ENCODE data around the gene ZAP70. TPM values are rescaled to one million over a fixed set of nuclear protein-coding genes. Genes with fewer than 3 reads are reported as not detected.

Gene ZAP70
- polyA plus RNA-seq, 1 donor (not counting 4 experiments of a cell fraction or from before 2014, with no cell fraction given) = 1.6 TPM

DNA sequence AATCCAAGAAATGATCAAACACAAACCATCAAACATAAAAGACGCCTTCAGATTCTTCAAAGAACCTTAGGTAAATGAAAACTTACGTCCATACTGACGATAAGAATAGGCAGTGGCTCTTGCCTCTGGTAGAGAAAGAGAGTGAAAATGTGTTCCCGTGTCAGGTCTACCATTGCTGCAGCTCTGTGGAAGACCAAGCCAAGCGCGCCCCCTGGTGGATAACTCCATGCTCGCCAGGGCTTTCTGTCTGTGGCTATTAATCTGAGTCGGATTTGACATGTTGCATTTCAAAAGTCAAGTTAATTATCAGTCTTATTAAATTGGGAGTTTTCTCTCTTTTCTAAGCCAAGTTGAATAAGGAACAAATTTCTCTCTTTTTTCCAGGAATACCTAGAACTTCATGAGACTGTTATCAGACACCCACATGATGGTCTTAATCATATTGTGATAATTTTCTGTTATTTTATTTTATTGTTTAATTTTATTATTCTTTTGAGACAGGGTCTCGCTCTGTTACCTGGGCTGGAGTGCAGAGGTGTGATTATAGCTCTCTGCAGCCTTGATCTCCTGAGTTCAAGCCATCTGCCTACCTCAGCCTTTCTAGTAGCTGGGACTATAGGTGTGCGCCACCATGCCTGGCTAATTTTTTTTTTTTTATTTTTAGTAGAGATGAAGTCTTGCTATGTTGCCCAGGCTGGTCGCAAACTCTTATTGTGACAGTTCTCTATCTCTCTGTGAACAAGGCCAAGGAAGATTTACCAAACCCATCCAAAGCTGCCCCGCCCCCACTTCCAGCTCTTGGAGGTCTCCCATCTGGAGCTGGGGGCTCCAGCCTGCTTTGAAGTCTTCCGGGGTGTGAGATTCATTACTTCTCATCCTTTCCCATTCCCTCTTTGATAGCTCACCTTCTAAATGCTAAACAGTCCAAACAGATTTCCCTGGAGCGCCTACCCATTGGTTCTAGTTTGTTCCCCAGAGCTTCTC is 15.8 kb upstream of the ZAP70 start:
- Histone ChIP-seq H3K9me1 (ENCODE audit: control insufficient read depth, extremely low read depth, insufficient read depth, low read length) (no peaks in the 10 kb centered on the region), H3K27ac (ENCODE audit: control insufficient read depth, insufficient read depth, low read length) (no peak overlapping the region), H2AFZ (ENCODE audit: control insufficient read depth, low read length) (no peak overlapping the region), H3K4me1 (ENCODE audit: control insufficient read depth, extremely low read depth, insufficient read depth, low read length) (no peaks in the 10 kb centered on the region), H3K79me2 (ENCODE audit: control insufficient read depth, insufficient read depth, low read length) (no peaks in the 10 kb centered on the region), H3K9ac (ENCODE audit: control insufficient read depth, extremely low read depth, insufficient read depth, low read length) (no peak overlapping the region), H3K9me3 (ENCODE audit: control insufficient read depth, low read depth, low read length) (no peaks in the 10 kb centered on the region), H3K27me3 (ENCODE audit: control insufficient read depth, extremely low read depth, insufficient read depth, low read length) (no peaks in the 10 kb centered on the region), H3K4me2 (ENCODE audit: control insufficient read depth, extremely low read depth, insufficient read depth, low read depth, low read length) (peak overlapping the region; percentile 49), H3K4me3 (ENCODE audit: control insufficient read depth in 2 of 3, extremely low read depth in 1 of 3, insufficient read depth in 2 of 3, low read depth in 1 of 3, low read length in 3 of 3) (no peak overlapping the region), H4K20me1 (ENCODE audit: control insufficient read depth, extremely low read depth, insufficient read depth, low read length) (no peaks in the 10 kb centered on the region), H3K36me3 (ENCODE audit: control insufficient read depth in 2 of 2, extremely low read depth in 1 of 2, insufficient read depth in 2 of 2, low read length in 2 of 2) (no peaks in the 10 kb centered on the region)
- no peak for TF ChIP-seq EZH2 (IDR thresholded peaks at IDR 0.05; ENCODE audit: low read length)
- TF ChIP-seq, protein P1, sequence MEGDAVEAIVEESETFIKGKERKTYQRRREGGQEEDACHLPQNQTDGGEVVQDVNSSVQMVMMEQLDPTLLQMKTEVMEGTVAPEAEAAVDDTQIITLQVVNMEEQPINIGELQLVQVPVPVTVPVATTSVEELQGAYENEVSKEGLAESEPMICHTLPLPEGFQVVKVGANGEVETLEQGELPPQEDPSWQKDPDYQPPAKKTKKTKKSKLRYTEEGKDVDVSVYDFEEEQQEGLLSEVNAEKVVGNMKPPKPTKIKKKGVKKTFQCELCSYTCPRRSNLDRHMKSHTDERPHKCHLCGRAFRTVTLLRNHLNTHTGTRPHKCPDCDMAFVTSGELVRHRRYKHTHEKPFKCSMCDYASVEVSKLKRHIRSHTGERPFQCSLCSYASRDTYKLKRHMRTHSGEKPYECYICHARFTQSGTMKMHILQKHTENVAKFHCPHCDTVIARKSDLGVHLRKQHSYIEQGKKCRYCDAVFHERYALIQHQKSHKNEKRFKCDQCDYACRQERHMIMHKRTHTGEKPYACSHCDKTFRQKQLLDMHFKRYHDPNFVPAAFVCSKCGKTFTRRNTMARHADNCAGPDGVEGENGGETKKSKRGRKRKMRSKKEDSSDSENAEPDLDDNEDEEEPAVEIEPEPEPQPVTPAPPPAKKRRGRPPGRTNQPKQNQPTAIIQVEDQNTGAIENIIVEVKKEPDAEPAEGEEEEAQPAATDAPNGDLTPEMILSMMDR (optimal IDR thresholded peaks at IDR 0.05 in 1 of 3, IDR thresholded peaks at IDR 0.05 in 1 of 3, conservative IDR thresholded peaks at IDR 0.05 in 1 of 3; ENCODE audit: extremely low read depth in 1 of 3, insufficient read depth in 2 of 3, low read length in 3 of 3) = peak; percentile 81 to 93 (median 89)
- dilution Hi-C loops (cut with MboI; ENCODE audit: extremely low pct_ligation_motif_present, low sequenced_read_pairs) = no loop called here
- DNase-seq (ENCODE audit: low read depth, low spot score) (peak; percentile 25), FAIRE-seq (peak; percentile 76)

DNA sequence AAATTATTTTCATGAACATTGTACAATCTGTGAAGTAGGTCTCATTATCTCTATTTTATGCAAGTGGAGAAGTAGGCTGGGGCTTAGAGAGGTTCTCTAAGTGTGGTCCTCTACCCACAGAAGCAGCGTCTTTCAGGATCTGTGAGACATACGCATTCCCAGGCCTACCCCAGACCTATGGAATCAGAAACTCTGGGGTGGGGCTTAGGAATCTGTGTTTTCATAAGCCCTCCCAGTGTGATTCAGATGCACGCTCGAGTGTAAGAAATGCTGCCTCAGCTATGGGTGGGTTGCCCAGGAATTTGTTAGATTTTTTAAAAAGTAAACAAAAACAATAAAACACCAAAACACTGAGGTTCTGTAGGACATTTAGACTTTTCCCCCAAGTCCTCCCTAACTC is 14.8 kb upstream of the ZAP70 start:
- no peak overlapping the region for H3K4me3 ChIP-seq (ENCODE audit: control insufficient read depth in 2 of 3, extremely low read depth in 1 of 3, insufficient read depth in 2 of 3, low read depth in 1 of 3, low read length in 3 of 3)
- H3K27me3 ChIP-seq (ENCODE audit: control insufficient read depth, extremely low read depth, insufficient read depth, low read length) = no peaks in the 10 kb centered on the region
- no peak overlapping the region for H3K4me2 ChIP-seq (ENCODE audit: control insufficient read depth, extremely low read depth, insufficient read depth, low read depth, low read length)
- H3K4me1 ChIP-seq (ENCODE audit: control insufficient read depth, extremely low read depth, insufficient read depth, low read length) = no peaks in the 10 kb centered on the region
- dilution Hi-C loops (cut with MboI; ENCODE audit: extremely low pct_ligation_motif_present, low sequenced_read_pairs) = no loop called here
- no peaks in the 10 kb centered on the region for H4K20me1 ChIP-seq (ENCODE audit: control insufficient read depth, extremely low read depth, insufficient read depth, low read length)
- TF ChIP-seq EZH2 (IDR thresholded peaks at IDR 0.05; ENCODE audit: low read length) = no peak
- TF ChIP-seq, protein P1 (optimal IDR thresholded peaks at IDR 0.05 in 1 of 3, IDR thresholded peaks at IDR 0.05 in 1 of 3, conservative IDR thresholded peaks at IDR 0.05 in 1 of 3; ENCODE audit: extremely low read depth in 1 of 3, insufficient read depth in 2 of 3, low read length in 3 of 3) = no peak
- H3K79me2 ChIP-seq (ENCODE audit: control insufficient read depth, insufficient read depth, low read length) = no peaks in the 10 kb centered on the region
- H3K9ac ChIP-seq (ENCODE audit: control insufficient read depth, extremely low read depth, insufficient read depth, low read length) = no peak overlapping the region
- DNase-seq (ENCODE audit: low read depth, low spot score) (no peak), FAIRE-seq (no peak)
- H3K9me3 ChIP-seq (ENCODE audit: control insufficient read depth, low read depth, low read length) = no peaks in the 10 kb centered on the region
- no peaks in the 10 kb centered on the region for H3K9me1 ChIP-seq (ENCODE audit: control insufficient read depth, extremely low read depth, insufficient read depth, low read length)
- H3K27ac ChIP-seq (ENCODE audit: control insufficient read depth, insufficient read depth, low read length) = no peak overlapping the region
- no peaks in the 10 kb centered on the region for H3K36me3 ChIP-seq (ENCODE audit: control insufficient read depth in 2 of 2, extremely low read depth in 1 of 2, insufficient read depth in 2 of 2, low read length in 2 of 2)
- no peak overlapping the region for H2AFZ ChIP-seq (ENCODE audit: control insufficient read depth, low read length)

Measured in keratinocyte (primary cell).